IMR-90 (cell line): ENCODE measurements around the gene ENDOU. TPM values are rescaled to one million over a fixed set of nuclear protein-coding genes. Genes with fewer than 3 reads are reported as not detected.
A peak's percentile ranks its signal among the peaks of the same experiment; 100 is the strongest.

Experiments
- ATAC-seq: fragments of 200-7000 bp; cut with Tn5 transposase; 2 replicates; pipeline ENCODE4 v1.9.1; 2020; ENCODE audit warnings: low read depth, mild to moderate bottlenecking, moderate library complexity
- BruUV-seq: library from RNA; stranded (reverse); fragments of 400-500 nt; replicated peaks from 2 replicates; lab custom pipeline; 2021; lab: Mats Ljungman, UMichigan
- CTCF ChIA-PET: fragments of 300-600 bp; formaldehyde crosslinking; extraction: SDS; loops from one replicate; lab custom pipeline; 2021; ENCODE audit warnings: antibody characterized with exemption; lab: Yijun Ruan, JAX
- POLR2A ChIA-PET: fragments of 300-600 bp; sonication (Branson Sonifier 250); formaldehyde crosslinking; loops from one replicate; lab custom pipeline; 2022; ENCODE audit warnings: antibody characterized with exemption; ENCODE audit not compliant: unreplicated experiment; lab: Charles Lee
- DNase-seq: peaks from one replicate; pipeline ENCODE4 v3.0.0; 2013
- H2AFZ ChIP-seq: replicated peaks from 2 replicates; pipeline ENCODE3; 2013; ENCODE audit warnings: low read length, mild to moderate bottlenecking; ENCODE audit not compliant: poor library complexity
- H2AK5ac ChIP-seq: 2 replicates; pipeline ENCODE4 v1.6.1; 2013; ENCODE audit warnings: low read depth, low read length, inconsistent platforms
- H2AK9ac ChIP-seq: replicated peaks from 2 replicates; pipeline ENCODE3; 2013; ENCODE audit warnings: mild to moderate bottlenecking, low read depth, low read length, moderate library complexity; ENCODE audit not compliant: poor library complexity
- H2BK120ac ChIP-seq: 2 replicates; pipeline ENCODE4 v1.6.1; 2013; ENCODE audit warnings: low read depth, low read length, inconsistent platforms
- H2BK15ac ChIP-seq: 3 replicates; pipeline ENCODE4 v1.6.1; 2013; ENCODE audit warnings: low read depth, low read length, inconsistent platforms
- H2BK20ac ChIP-seq: 2 replicates; pipeline ENCODE4 v1.6.1; 2013; ENCODE audit warnings: low read depth, mild to moderate bottlenecking, inconsistent platforms, low read length, moderate library complexity
- H2BK5ac ChIP-seq: 2 replicates; pipeline ENCODE4 v1.6.1; 2013; ENCODE audit warnings: mild to moderate bottlenecking, low read depth, low read length, inconsistent platforms; ENCODE audit not compliant: poor library complexity, severe bottlenecking
- H3K14ac ChIP-seq: replicated peaks from 2 replicates; pipeline ENCODE4 v1.6.1; 2013; ENCODE audit warnings: low read depth, low read length, inconsistent platforms
- H3K18ac ChIP-seq: 2 replicates; pipeline ENCODE4 v1.6.1; 2013; ENCODE audit warnings: low read depth, low read length, control low read depth
- H3K23ac ChIP-seq: 2 replicates; pipeline ENCODE4 v1.6.1; 2013; ENCODE audit warnings: low read depth, low read length, inconsistent platforms
- H3K27ac ChIP-seq: 2 replicates; pipeline ENCODE4 v1.5.1; 2013; ENCODE audit warnings: mild to moderate bottlenecking, control low read depth, low read length; ENCODE audit not compliant: insufficient read depth
- H3K27me3 ChIP-seq: 2 replicates; pipeline ENCODE4 v1.6.1; 2013; ENCODE audit warnings: low read length; ENCODE audit not compliant: control insufficient read depth, insufficient read depth
- H3K36me3 ChIP-seq: 2 replicates; pipeline ENCODE4 v1.6.1; 2013; ENCODE audit warnings: low read length, mixed read lengths; ENCODE audit not compliant: control insufficient read depth, insufficient read depth
- H3K4ac ChIP-seq: 2 replicates; pipeline ENCODE4 v1.6.1; 2013; ENCODE audit warnings: low read depth, low read length, inconsistent platforms
- H3K4me1 ChIP-seq: 2 replicates; pipeline ENCODE4 v1.6.1; 2013; ENCODE audit warnings: low read length, mixed read lengths; ENCODE audit not compliant: control insufficient read depth, insufficient read depth
- H3K4me2 ChIP-seq: 2 replicates; pipeline ENCODE4 v1.6.1; 2013; ENCODE audit warnings: low read depth, mild to moderate bottlenecking, control low read depth, low read length, moderate library complexity
- H3K4me3 ChIP-seq: 2 replicates; pipeline ENCODE4 v1.5.1; 2013; ENCODE audit warnings: low read depth, mild to moderate bottlenecking, control low read depth, low read length, moderate library complexity; ENCODE audit not compliant: insufficient read depth
- H3K56ac ChIP-seq: 2 replicates; pipeline ENCODE4 v1.6.1; 2013; ENCODE audit warnings: low read length, inconsistent platforms; ENCODE audit not compliant: insufficient read depth; ENCODE audit errors: extremely low read depth
- H3K79me1 ChIP-seq, 2 experiments: 2 replicates each; pipeline ENCODE4 v1.6.1; 2013; ENCODE audit warnings: low read length in 2 of 2, inconsistent platforms in 1 of 2, low read depth in 1 of 2
- H3K9ac ChIP-seq: 2 replicates; pipeline ENCODE4 v1.6.1; 2013; ENCODE audit warnings: low read depth, low read length, control low read depth
- H3K9me1 ChIP-seq: 2 replicates; pipeline ENCODE4 v1.6.1; 2013; ENCODE audit warnings: low read length, inconsistent platforms; ENCODE audit not compliant: insufficient read depth
- H3K9me3 ChIP-seq: 2 replicates; pipeline ENCODE4 v1.6.1; 2013; ENCODE audit warnings: low read length; ENCODE audit not compliant: control insufficient read depth, insufficient read depth
- H4K20me1 ChIP-seq: 2 replicates; pipeline ENCODE4 v1.6.1; 2013; ENCODE audit warnings: low read length, inconsistent platforms; ENCODE audit not compliant: insufficient read depth
- H4K5ac ChIP-seq: 2 replicates; pipeline ENCODE4 v1.6.1; 2013; ENCODE audit warnings: mild to moderate bottlenecking, low read depth, low read length, control low read depth
- H4K8ac ChIP-seq, 2 experiments: 2 replicates each; pipeline ENCODE4 v1.6.1; 2013; ENCODE audit warnings: low read depth in 2 of 2, low read length in 2 of 2, control low read depth in 1 of 2, inconsistent platforms in 1 of 2
- H4K91ac ChIP-seq: 2 replicates; pipeline ENCODE4 v1.6.1; 2013; ENCODE audit warnings: low read depth, low read length, inconsistent platforms; ENCODE audit not compliant: insufficient read depth
- BHLHE40 ChIP-seq: fragments of 150-350 bp; IDR thresholded peaks from 2 replicates; pipeline ENCODE4 v1.6.1; 2016; ENCODE audit warnings: mild to moderate bottlenecking, low read depth, low read length
- CEBPB ChIP-seq: IDR thresholded peaks from 2 replicates; pipeline ENCODE4 v1.6.1; 2012; ENCODE audit warnings: low read depth, low read length, improper control_type of control experiment
- CHD1 ChIP-seq: IDR thresholded peaks from 2 replicates; pipeline ENCODE4 v1.6.1; 2012; ENCODE audit warnings: low read depth, low read length, improper control_type of control experiment
- FOS ChIP-seq: fragments of 150-350 bp; IDR thresholded peaks from 2 replicates; pipeline ENCODE4 v1.6.1; 2016; ENCODE audit warnings: low read depth, low read length
- MAFK ChIP-seq: IDR thresholded peaks from 2 replicates; pipeline ENCODE4 v1.6.1; 2012; ENCODE audit warnings: low read depth, low read length, improper control_type of control experiment
- MXI1 ChIP-seq: IDR thresholded peaks from 2 replicates; pipeline ENCODE4 v1.6.1; 2012; ENCODE audit warnings: low read depth, mild to moderate bottlenecking, low read length, moderate library complexity, borderline replicate concordance
- NFE2L2 ChIP-seq: fragments of 150-350 bp; IDR thresholded peaks from 2 replicates; pipeline ENCODE4 v1.6.1; 2016; ENCODE audit warnings: low read depth, mild to moderate bottlenecking, low read length
- RAD21 ChIP-seq: IDR thresholded peaks from 2 replicates; pipeline ENCODE4 v1.6.1; 2012; ENCODE audit warnings: low read length, improper control_type of control experiment
- RCOR1 ChIP-seq: IDR thresholded peaks from 2 replicates; pipeline ENCODE4 v1.6.1; 2012; ENCODE audit warnings: mild to moderate bottlenecking, low read length, improper control_type of control experiment; ENCODE audit not compliant: insufficient replicate concordance
- RFX5 ChIP-seq: IDR thresholded peaks from 2 replicates; pipeline ENCODE4 v1.8.0; 2012; ENCODE audit warnings: low read depth, mild to moderate bottlenecking, low read length, moderate library complexity
- SMC3 ChIP-seq: fragments of 150-350 bp; IDR thresholded peaks from 2 replicates; pipeline ENCODE4 v1.6.1; 2016; ENCODE audit warnings: low read depth, mild to moderate bottlenecking, antibody characterized with exemption, low read length, moderate library complexity
- WGBS, 2 experiments: methylation state at CpG; one replicate each; pipeline versions ENCODE4 v1.1.5 to v1.1.7; 2013; ENCODE audit warnings: missing lambda C conversion rate in 2 of 2; ENCODE audit not compliant: insufficient read length in 1 of 2; ENCODE audit errors: extremely low coverage in 2 of 2; 5-methylcytosine and 5-hydroxymethylcytosine counted together
- dilution Hi-C: fragments of 300-500 bp; cut with HindIII; formaldehyde crosslinking; loops from one replicate; pipeline ENCODE4 v1.14.3; 2018; ENCODE audit warnings: low sequenced_read_pairs; ENCODE audit not compliant: unreplicated experiment
- in situ Hi-C: fragments of 300-500 bp; cut with MboI; formaldehyde crosslinking; loops from 3 replicates; pipeline ENCODE4 v1.14.3; 2019; ENCODE audit warnings: low sequenced_read_pairs, inconsistent platforms, mixed read lengths
- intact Hi-C: fragments of 100-400 bp; cut with micrococcal nuclease; formaldehyde crosslinking; loops from 2 replicates; pipeline ENCODE4 v1.10.0; 2022
- polyA plus RNA-seq, 3 experiments: library from polyadenylated mRNA; depleted of rRNA; stranded (reverse); fragments of >200 nt; gene quantifications; 2 replicates each; pipeline ENCODE4 v1.2.3, GENCODE V29; 2012; ENCODE audit warnings: low replicate concordance in 1 of 3
- total RNA-seq: library from RNA; depleted of rRNA; stranded (reverse); fragments of >200 nt; gene quantifications from 2 replicates; pipeline ENCODE4 v1.2.3, GENCODE V29; 2012
- TF ChIP-seq, protein P1 (sequence below): fragments of 150-350 bp; IDR thresholded peaks from 2 replicates; pipeline ENCODE4 v1.6.1; 2017; ENCODE audit warnings: mild to moderate bottlenecking, antibody characterized with exemption, low read length, low read depth
- TF ChIP-seq, protein P2 (sequence below): fragments of 150-350 bp; IDR thresholded peaks from 2 replicates; pipeline ENCODE4 v1.6.1; 2016; ENCODE audit warnings: low read depth, mild to moderate bottlenecking, low read length, moderate library complexity, borderline replicate concordance
- TF ChIP-seq, protein P3 (sequence below): conservative IDR thresholded peaks from 2 replicates; pipeline ENCODE4 v1.5.1; 2012; ENCODE audit warnings: mild to moderate bottlenecking, low read depth, low read length, improper control_type of control experiment

The ENDOU gene
- total and polyA plus RNA-seq, 2 of the 4 experiments (the other 2 are of a cell fraction) = under 0.01 to 0.09 TPM

DNA sequence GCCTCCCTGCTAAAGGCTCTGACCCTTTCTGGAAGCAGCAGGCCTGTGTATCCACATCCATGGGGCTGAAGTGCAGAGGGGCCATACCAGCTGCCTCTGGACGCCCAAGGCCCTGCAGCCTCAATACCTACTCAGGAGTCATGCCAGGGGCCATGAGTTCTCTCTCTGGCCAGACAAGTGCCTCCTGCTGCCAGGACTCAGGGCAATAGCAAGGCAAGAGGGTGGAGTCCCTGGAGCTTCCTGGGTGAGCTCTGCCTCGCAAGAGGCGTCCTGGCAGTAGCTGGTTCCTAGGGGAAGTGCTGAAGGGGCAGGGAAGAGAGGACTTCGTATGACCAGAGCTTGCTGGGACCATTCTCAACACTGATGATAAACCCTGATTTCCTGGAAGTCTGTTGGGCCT is 10.9 kb upstream of the ENDOU start:
- 0 out of 2 replicates have a peak, but pooled peaks cover 5% of the 10 kb centered on the region for H3K9me1 ChIP-seq
- H4K5ac ChIP-seq = peak overlapping the region; percentile 23; the same call in 1 of the 2 replicates
- TF ChIP-seq NFE2L2 (no peak), RFX5 (no peak), RCOR1 (no peak), CHD1 (no peak), RAD21 (no peak), MAFK (no peak), BHLHE40 (no peak), MXI1 (no peak), SMC3 (no peak), FOS (no peak), CEBPB (no peak)
- TF ChIP-seq, protein P1, sequence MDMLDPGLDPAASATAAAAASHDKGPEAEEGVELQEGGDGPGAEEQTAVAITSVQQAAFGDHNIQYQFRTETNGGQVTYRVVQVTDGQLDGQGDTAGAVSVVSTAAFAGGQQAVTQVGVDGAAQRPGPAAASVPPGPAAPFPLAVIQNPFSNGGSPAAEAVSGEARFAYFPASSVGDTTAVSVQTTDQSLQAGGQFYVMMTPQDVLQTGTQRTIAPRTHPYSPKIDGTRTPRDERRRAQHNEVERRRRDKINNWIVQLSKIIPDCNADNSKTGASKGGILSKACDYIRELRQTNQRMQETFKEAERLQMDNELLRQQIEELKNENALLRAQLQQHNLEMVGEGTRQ = no peak
- TF ChIP-seq, protein P2, sequence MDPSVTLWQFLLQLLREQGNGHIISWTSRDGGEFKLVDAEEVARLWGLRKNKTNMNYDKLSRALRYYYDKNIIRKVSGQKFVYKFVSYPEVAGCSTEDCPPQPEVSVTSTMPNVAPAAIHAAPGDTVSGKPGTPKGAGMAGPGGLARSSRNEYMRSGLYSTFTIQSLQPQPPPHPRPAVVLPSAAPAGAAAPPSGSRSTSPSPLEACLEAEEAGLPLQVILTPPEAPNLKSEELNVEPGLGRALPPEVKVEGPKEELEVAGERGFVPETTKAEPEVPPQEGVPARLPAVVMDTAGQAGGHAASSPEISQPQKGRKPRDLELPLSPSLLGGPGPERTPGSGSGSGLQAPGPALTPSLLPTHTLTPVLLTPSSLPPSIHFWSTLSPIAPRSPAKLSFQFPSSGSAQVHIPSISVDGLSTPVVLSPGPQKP = no peak
- TF ChIP-seq, protein P3, sequence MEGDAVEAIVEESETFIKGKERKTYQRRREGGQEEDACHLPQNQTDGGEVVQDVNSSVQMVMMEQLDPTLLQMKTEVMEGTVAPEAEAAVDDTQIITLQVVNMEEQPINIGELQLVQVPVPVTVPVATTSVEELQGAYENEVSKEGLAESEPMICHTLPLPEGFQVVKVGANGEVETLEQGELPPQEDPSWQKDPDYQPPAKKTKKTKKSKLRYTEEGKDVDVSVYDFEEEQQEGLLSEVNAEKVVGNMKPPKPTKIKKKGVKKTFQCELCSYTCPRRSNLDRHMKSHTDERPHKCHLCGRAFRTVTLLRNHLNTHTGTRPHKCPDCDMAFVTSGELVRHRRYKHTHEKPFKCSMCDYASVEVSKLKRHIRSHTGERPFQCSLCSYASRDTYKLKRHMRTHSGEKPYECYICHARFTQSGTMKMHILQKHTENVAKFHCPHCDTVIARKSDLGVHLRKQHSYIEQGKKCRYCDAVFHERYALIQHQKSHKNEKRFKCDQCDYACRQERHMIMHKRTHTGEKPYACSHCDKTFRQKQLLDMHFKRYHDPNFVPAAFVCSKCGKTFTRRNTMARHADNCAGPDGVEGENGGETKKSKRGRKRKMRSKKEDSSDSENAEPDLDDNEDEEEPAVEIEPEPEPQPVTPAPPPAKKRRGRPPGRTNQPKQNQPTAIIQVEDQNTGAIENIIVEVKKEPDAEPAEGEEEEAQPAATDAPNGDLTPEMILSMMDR = no peak
- H3K4me2 ChIP-seq = no peak overlapping the region
- H3K56ac ChIP-seq = no peak overlapping the region
- no TSS peak for BruUV-seq
- ATAC-seq = no peak
- no peak overlapping the region; the same call in 1 of the 2 replicates for H3K23ac ChIP-seq
- no CpG with 5 or more reads among the region's 4 CpGs for WGBS, 2 experiments
- H3K9me3 ChIP-seq = no peaks in the 10 kb centered on the region
- dilution Hi-C loops (no loop called here), intact Hi-C loops (loop anchor here (2.0 kb wide), 1 partner anchor 23 kb away; the partner anchor contains the start of gene RAPGEF3), in situ Hi-C loops (no loop called here)
- H2BK15ac ChIP-seq = no peak overlapping the region
- H3K14ac ChIP-seq = no peak overlapping the region
- no peak overlapping the region for H4K91ac ChIP-seq
- POLR2A ChIA-PET = no interaction called here
- CTCF ChIA-PET = interaction anchor here (1.2 kb wide), 1 partner anchor 37 kb away, joined by 4 read pairs; the partner anchor contains the start of gene SLC48A1
- H2AK5ac ChIP-seq = 0 out of 2 replicates have a peak overlapping the region, but pooled peaks have one; percentile 68
- H3K18ac ChIP-seq = no peak overlapping the region
- H4K20me1 ChIP-seq = no peaks in the 10 kb centered on the region
- H2AFZ ChIP-seq = peak overlapping the region; percentile 41
- H3K9ac ChIP-seq = no peak overlapping the region
- H2BK20ac ChIP-seq = no peak overlapping the region
- no peak for DNase-seq
- no peak overlapping the region for H2BK5ac ChIP-seq
- no peak overlapping the region for H3K4me3 ChIP-seq
- no peak overlapping the region for H3K4ac ChIP-seq
- H2BK120ac ChIP-seq = no peak overlapping the region
- no peak overlapping the region for H4K8ac ChIP-seq
- H2AK9ac ChIP-seq = no peak overlapping the region
- no peaks in the 10 kb centered on the region for H3K36me3 ChIP-seq
- H3K79me1 ChIP-seq = no peaks in the 10 kb centered on the region
- no peak overlapping the region; the same call in 1 of the 2 replicates for H3K27ac ChIP-seq
- no peaks in the 10 kb centered on the region for H3K27me3 ChIP-seq
- H3K4me1 ChIP-seq = peaks cover 16% of the 10 kb centered on the region
